Subcutaneous abdominal adipose tissue (tissue), 5 donors: ENCODE measurements around the gene CRLF2.
"Not testable (repeated sequence)": the region's sequence is repeated elsewhere in the genome, so short reads cannot be mapped to it uniquely, and the experiment has no call there.

ENCODE experiments used
- H3K27ac ChIP-seq: one replicate; pipeline ENCODE4 v1.7.0; 2013; ENCODE audit warnings: low read depth, mild to moderate bottlenecking, inconsistent platforms, low read length, moderate library complexity
- H3K27me3 ChIP-seq, 5 donors: one replicate each; pipeline ENCODE4 v1.7.0; 2013; ENCODE audit warnings: low read length in 5 of 5, inconsistent platforms in 1 of 5; ENCODE audit not compliant: control insufficient read depth in 5 of 5, insufficient read depth in 4 of 5
- H3K36me3 ChIP-seq, 5 donors: one replicate each; pipeline ENCODE4 v1.7.0; 2013; ENCODE audit warnings: low read length in 5 of 5; ENCODE audit not compliant: control insufficient read depth in 5 of 5, insufficient read depth in 5 of 5
- H3K4me1 ChIP-seq, 5 donors: one replicate each; pipeline ENCODE4 v1.7.0; 2013; ENCODE audit warnings: low read length in 5 of 5, mild to moderate bottlenecking in 3 of 5, moderate library complexity in 1 of 5; ENCODE audit not compliant: control insufficient read depth in 5 of 5, insufficient read depth in 5 of 5
- H3K4me3 ChIP-seq, 5 donors: one replicate each; pipeline ENCODE4 v1.7.0; 2013; ENCODE audit warnings: low read length in 5 of 5, low read depth in 1 of 5
- H3K9ac ChIP-seq, 5 donors: one replicate each; pipeline ENCODE4 v1.7.0; 2013; ENCODE audit warnings: low read length in 5 of 5, mild to moderate bottlenecking in 4 of 5, moderate library complexity in 3 of 5
- H3K9me3 ChIP-seq, 5 donors: one replicate each; pipeline ENCODE4 v1.7.0; 2013; ENCODE audit warnings: low read length in 5 of 5; ENCODE audit not compliant: control insufficient read depth in 5 of 5
- donor health status: healthy.
- donor health status: healthy.
- donor health status: healthy.
- donor health status: healthy.
- donor health status: healthy.

Gene CRLF2

GRCh38 chrX:1156681-1157455 lies 55.6 kb downstream of the CRLF2 start:
- H3K36me3 ChIP-seq, H3K9ac ChIP-seq, H3K27ac ChIP-seq, H3K4me3 ChIP-seq, H3K27me3 ChIP-seq, H3K4me1 ChIP-seq, H3K9me3 ChIP-seq: not testable (repeated sequence)

DNA sequence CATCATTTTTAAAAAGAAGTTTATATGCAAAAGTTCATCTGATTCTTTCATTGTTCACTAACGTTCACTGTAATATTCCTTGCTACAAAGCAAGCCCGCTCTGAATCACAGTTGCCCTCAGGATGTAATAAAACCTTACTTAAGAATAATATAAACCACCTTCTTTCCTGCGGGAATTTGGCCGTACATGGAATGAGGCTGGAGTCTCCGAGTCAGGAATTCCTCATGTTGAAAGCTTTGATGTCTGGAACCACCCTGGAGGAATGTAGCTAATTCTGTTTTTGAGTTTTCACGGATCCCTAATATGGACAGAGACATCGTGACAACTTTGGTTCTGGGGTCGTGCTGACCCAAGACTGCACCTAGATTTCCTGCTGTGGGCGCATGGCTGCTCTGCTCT lies 58.5 kb downstream of the CRLF2 start:
- H3K9ac ChIP-seq = no peak overlapping the region
- H3K4me3 ChIP-seq = no peak overlapping the region
- no peaks in the 10 kb centered on the region for H3K36me3 ChIP-seq
- H3K9me3 ChIP-seq = no peaks in the 10 kb centered on the region
- H3K27ac ChIP-seq = no peak overlapping the region
- peaks cover 0 to 14% (median 4%) of the 10 kb centered on the region in 5 donors for H3K27me3 ChIP-seq
- no peaks in the 10 kb centered on the region for H3K4me1 ChIP-seq

- Histone ChIP-seq H3K9me3 (no peaks in the 10 kb centered on the region), H3K27ac (no peak overlapping the region), H3K4me3 (no peak overlapping the region), H3K4me1 (no peaks in the 10 kb centered on the region), H3K36me3 (no peaks in the 10 kb centered on the region), H3K27me3 (peaks cover 0 to 18% (median 7%) of the 10 kb centered on the region in 5 donors), H3K9ac (no peak overlapping the region)
These were observed 60.4 kb downstream of the CRLF2 start for GRCh38 chrX:1152090-1152489.

DNA sequence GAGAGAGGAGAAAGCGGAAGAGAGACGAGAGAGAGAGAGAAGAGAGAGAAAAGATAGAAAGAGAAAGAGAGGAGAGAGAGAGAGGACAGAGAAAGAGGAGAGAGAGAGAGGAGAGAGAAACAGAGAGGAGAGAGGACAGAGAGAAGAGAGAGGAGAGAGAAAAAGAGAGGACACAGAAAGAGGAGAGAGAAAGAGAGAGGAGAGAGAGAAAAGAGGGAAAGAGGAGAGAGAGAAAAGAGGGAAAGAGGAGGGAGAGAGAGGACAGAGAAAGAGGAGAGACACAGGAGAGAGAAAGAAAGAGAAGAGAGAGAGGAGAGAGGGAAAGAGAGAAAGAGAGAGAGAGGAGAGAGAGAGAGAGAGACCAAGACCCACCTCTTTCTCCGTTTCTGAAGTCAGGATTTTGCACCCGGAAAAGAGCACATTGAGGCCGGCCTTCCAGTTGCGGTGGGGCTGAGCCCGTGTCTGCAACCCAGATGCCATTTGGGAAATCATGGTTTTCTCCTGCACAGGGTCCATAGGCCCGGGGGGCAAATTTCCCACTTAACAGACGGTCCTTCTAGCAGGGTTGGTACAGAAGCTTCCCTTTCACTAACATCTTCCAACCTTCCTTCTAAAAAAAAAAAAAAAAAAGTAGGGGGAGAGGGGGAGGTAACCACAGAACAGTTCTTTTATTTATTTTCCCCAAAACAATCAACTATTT lies 60.9 kb downstream of the CRLF2 start:
- Histone ChIP-seq H3K4me3 (no peak overlapping the region), H3K27ac (no peak overlapping the region), H3K4me1 (no peaks in the 10 kb centered on the region), H3K36me3 (no peaks in the 10 kb centered on the region), H3K9ac (no peak overlapping the region), H3K9me3 (no peaks in the 10 kb centered on the region), H3K27me3 (peaks cover 0 to 18% (median 7%) of the 10 kb centered on the region in 5 donors)

GRCh38 chrX:1150569-1151347 lies 61.7 kb downstream of the CRLF2 start:
- Histone ChIP-seq H3K27me3 (peaks cover 0 to 18% (median 7%) of the 10 kb centered on the region in 5 donors), H3K9ac (no peak overlapping the region), H3K36me3 (no peaks in the 10 kb centered on the region), H3K4me1 (no peaks in the 10 kb centered on the region), H3K9me3 (no peaks in the 10 kb centered on the region), H3K27ac (no peak overlapping the region), H3K4me3 (no peak overlapping the region)

- H3K27me3 ChIP-seq = peaks cover 0 to 18% (median 7%) of the 10 kb centered on the region in 5 donors
- H3K4me1 ChIP-seq = no peaks in the 10 kb centered on the region
- H3K9ac ChIP-seq = no peak overlapping the region
- no peak overlapping the region for H3K4me3 ChIP-seq
- H3K27ac ChIP-seq = no peak overlapping the region
- H3K36me3 ChIP-seq = no peaks in the 10 kb centered on the region
- H3K9me3 ChIP-seq = no peaks in the 10 kb centered on the region
These were observed 64.6 kb downstream of the CRLF2 start for GRCh38 chrX:1147611-1148515.

DNA sequence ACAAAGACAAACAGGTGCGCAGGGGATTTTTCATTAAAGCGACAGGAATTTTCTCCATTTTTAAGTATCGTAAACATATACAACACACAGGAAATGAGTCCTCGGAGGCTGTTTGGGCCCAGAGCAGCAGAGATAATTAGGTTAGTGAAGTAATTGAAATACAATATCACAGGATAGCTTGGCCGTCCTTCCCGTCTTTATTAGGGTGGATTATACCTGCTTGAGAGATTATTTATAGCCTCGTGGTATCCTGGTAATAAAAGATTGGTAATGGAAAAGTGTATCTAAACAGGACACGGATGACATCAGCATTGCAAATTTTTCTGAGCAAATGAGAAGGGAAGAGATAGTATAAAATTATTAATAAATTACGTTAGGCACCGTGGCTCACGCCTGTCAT lies 68.2 kb downstream of the CRLF2 start:
- no peaks in the 10 kb centered on the region for H3K36me3 ChIP-seq
- peaks cover 2 to 9% (median 5%) of the 10 kb centered on the region in 5 donors for H3K27me3 ChIP-seq
- no peaks in the 10 kb centered on the region for H3K4me1 ChIP-seq

More for the DNA sequence above, 68.2 kb downstream of the CRLF2 start:
- Histone ChIP-seq H3K4me3 (no peak overlapping the region), H3K9ac (no peak overlapping the region), H3K27ac (no peak overlapping the region), H3K9me3 (peaks cover 0 to 2% (median 0%) of the 10 kb centered on the region in 5 donors)
